AG08396 (cell line): ENCODE data around the gene CNTNAP4.

ENCODE experiments used
- DNase-seq: peaks from one replicate; pipeline ENCODE4 v3.0.0; 2012; ENCODE audit warnings: low spot score, mixed read lengths

Gene CNTNAP4

DNA sequence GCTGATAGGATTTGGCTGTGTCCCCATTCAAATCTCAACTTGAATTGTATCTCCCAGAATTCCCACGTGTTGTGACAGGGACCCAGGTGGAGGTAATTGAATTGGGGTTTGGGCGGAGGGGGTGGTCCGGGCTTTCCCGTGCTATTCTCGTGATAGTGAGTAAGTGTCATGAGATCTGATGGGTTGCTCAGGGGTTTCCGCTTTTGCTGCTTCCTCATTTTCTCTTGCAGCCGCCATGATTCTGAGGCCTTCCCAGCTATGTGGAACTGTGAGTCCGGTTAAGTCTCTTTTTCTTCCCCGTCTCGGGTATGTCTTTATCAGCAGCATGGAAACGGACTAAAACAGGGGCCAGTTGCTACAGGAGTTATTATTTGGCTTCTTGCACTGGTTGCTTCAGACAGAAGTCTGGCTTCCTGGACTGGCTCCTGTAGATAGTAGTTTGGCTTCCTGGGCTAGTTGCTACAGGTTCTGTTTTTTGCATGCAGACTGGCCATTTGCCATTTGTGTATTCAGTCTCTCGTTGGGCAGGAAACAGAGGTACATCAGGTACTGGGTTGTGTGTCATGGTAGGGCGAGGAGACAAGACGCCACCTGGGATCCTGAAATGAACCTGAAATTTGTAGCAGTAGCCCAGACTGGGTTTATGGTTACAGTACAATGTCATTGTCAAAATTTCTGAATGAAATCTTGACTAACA is 32.6 kb downstream of the CNTNAP4 start:
- DNase-seq: no peak

GRCh38 chr16:76311260-76311659 is 34.1 kb downstream of the CNTNAP4 start:
- DNase-seq: no peak

DNA sequence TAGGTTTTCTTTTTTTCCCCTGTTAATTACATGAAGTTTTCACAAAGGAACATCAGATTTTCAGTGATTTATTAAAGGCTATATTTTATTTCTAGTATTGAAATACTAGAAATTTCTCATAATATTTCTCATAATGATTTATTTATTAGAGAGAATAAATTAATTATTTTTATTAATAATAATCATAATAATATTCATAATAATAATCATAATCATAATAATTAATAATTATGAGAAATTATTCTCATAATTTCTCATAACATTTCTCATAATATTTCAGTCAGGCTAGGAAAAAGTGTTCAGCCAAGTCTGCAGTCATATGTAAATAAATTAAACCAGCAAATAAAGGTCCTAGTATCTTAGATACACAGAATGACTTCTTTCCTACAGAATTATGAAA is 41.4 kb downstream of the CNTNAP4 start:
- DNase-seq: no peak

DNA sequence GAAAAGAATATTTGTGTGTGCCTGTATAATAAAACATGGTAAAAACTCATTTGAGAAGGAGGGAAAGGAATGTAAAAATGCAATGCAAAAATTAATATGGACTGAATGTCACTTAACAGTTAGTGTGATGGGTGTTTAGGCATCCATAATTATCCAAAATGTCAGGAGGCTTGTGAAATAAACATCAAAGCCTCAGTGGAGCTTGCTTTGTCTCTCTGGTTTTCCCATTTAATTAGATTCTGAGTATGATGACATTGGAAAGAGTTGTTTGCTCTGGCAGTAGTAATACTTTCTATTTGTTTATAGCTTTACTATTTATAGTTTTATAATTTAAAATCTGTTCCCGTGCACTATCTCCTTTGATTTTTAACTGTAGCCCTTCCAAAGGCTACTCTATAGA is 51.9 kb downstream of the CNTNAP4 start:
- no peak for DNase-seq

GRCh38 chr16:76335180-76335974 is 58.2 kb downstream of the CNTNAP4 start:
- no peak for DNase-seq

GRCh38 chr16:76336112-76336511 is 58.9 kb downstream of the CNTNAP4 start:
- DNase-seq: no peak

DNA sequence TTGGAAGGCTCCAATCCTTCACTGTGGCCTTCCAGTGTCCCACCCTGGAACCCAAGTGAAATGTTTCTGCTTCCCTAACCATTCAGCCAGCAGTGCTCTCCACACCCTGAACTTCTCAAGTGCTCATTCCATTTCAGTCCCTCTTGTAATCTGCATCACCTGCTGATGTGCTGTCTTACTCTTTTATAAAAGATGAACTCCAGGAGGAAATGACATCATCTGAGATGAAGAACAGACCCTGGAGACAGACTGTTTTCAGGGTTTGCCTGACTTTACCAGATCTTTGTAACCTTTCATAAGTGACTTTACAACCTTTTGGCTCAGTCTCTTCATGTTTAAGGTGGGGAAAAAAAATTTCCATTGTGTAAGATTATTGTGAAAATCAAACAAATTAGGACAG is 61.3 kb downstream of the CNTNAP4 start:
- DNase-seq: no peak

- no peak for DNase-seq
These were observed 66.6 kb downstream of the CNTNAP4 start for GRCh38 chr16:76343769-76344168.

DNA sequence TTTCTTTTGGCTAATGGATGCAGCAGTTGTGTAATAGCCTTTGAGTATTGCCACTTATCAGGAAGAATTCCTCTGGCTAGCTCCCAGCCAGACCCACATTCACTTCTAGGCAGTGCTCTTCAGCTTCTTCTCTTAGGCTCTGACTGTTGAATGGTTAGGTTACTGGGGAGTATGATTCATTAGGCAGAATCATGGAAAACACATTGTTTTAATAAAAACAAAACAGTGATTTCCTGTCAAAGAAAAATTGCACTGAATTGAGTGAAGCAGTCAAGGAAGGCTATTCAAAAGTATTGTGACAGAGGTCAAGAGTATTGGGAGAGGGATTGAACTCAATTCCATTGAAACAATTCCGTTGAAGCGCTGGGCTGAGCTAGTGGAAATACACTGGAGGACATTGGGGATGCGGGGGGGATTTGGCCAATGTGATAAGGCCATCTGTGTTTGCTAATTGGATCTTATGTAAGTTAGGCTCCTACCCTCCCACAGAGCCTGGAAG is 68.0 kb downstream of the CNTNAP4 start:
- no peak for DNase-seq

GRCh38 chr16:76346210-76346609 is 69.0 kb downstream of the CNTNAP4 start:
- no peak for DNase-seq

DNA sequence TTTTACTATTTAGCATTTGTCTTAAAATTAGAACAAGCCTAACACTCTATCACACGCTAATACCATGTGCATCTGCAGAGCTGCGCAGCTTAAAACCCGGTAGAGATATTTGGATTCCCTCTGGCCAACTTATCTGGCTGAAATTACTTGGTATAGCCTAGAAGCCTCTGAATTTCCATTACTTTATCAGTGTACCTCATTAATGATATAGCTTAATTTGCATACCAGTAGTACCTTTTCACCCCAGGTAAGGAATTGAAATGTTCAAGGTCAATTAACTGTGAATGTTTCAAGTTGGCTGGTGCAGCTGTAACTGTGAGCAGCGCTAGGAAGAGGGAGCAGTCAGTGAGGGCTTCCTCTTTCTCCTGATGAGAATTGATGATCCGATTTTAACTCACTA is 74.2 kb downstream of the CNTNAP4 start:
- no peak for DNase-seq

- no peak for DNase-seq
These were observed 83.2 kb downstream of the CNTNAP4 start for GRCh38 chr16:76360404-76360803.

DNA sequence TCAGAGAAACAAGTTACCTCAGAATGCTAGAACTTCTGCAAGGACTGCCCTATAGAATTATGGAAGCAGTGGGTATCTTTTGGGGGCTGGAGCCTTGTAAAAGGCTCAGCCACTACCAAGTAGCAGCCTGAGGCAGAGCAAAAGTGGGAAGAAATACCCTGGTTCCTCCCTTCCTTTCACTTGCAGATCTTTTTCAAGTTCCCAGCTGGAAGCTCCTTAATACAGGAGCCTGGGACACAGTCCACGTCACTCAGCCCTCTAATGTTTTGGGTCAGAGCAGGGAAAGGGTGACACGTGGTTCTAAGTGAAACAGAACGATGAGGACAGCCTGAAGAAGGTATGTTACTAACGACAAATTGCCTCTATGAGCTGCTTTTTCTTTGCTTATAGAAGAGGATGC is 93.1 kb downstream of the CNTNAP4 start:
- no peak for DNase-seq

DNA sequence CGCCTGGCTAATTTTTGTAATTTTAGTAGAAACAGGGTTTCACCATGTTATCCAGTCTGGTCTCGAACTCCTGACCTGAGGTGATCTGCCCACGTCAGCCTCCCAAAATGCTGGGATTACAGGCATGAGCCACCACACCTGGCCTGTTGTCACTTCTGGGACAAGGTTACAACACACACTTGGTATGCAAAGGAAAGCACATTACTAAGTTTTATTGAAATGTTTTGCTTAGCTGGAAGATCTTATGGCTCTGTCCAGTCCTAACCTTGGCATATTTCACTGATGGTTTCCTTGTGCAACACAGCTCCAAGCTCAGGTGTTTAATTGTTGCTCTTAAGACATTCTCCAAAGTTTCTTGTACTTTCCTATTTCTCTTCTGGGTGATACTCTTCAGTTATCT is 94.2 kb downstream of the CNTNAP4 start:
- no peak for DNase-seq

- DNase-seq: no peak
These were observed 96.8 kb downstream of the CNTNAP4 start for GRCh38 chr16:76373998-76374397.

- DNase-seq: no peak
These were observed 99.8 kb downstream of the CNTNAP4 start for GRCh38 chr16:76376988-76377387.

GRCh38 chr16:76378020-76378419 is 100.8 kb downstream of the CNTNAP4 start:
- no peak for DNase-seq

GRCh38 chr16:76381096-76381495 is 103.9 kb downstream of the CNTNAP4 start:
- DNase-seq: no peak

DNA sequence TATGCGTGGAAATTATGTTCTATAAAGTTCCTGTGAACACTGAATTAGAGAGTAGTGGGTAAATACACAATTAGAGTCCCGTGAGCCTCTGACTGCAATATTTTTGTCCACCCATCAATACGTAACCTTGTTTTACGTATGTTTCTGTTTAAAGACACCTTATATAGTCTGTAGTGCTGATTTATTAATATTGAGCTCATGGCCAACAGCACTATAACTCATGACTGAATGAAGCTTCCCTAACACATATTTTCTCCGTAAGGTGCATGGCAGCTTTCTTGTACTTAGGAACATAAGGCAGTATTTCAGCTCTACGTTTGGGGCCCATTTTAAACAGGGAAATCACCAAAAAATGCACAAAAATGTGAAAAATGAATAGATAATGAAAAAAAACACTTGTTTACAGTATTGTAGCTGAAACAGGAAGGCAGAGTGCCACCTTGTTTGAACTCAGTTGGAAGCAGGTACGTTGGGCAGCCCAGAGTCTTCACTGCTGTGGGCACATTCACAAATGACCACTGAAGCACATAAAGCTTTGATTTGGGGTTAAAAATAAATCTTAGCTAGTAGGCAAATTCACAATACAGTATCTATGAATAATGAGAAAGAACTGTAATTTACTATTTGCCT is 108.5 kb downstream of the CNTNAP4 start:
- DNase-seq: no peak

DNA sequence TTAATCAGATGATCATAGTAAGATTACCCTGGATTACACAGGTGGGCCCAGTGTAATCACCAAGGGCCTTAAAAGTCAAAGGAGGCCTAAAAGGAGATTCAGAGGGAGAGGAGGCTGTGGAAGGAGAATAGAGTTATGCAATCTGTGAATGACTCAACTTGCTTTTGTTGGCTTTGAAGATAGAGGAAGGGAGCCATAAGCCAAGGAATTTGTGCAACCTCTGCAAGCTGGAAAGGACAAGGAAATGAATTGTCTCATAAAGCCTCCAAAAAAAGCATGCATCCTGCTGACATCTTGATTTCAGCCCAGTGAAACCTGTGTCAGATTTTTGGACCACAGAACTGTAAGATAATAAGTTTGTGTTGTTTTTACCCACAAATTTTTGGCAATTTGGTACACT is 109.6 kb downstream of the CNTNAP4 start:
- DNase-seq: no peak

GRCh38 chr16:76387994-76388393 is 110.8 kb downstream of the CNTNAP4 start:
- no peak for DNase-seq

DNA sequence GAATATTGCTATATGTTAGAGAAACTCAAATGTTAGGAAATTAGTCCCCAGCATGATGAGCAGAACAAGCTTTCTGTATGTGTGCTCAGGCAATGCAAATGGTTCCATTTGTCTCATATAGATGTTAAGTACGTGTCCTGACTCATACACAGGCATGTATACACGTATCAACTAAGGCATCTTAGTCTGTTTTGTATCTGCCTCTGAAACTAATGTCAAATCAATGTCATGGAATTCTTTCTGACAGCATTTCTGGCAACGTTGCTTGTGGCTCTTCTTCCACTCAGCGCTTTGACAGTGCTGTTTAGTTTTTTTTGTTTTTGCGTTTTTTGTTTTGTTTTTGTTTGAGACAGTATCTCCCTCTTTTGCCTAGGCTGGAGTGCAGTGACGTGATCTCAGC is 111.9 kb downstream of the CNTNAP4 start:
- no peak for DNase-seq

DNA sequence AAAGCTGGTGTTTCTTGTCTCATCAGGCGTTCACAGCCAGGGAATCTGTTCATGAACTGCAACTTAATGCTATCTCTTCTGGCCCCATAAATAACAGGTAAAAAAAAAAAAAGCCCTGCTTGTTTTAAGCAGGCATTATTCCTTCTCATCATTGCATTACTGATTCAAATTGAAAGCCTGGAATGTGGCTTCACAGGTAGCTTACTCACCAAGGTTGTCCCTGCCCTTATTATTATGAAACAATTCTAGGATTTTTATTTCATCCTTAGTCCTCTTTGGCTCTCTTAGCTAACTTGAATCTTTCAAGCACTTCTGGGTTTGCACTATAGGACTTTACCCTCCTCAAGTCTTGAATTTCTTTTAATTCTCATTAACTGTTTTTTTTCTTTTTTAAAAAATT is 113.3 kb downstream of the CNTNAP4 start:
- DNase-seq: no peak
